Umbilical cord (tissue), 2 donors: ENCODE measurements around the gene CCDC85C. TPM values are rescaled to one million over a fixed set of nuclear protein-coding genes. Genes with fewer than 3 reads are reported as not detected.
A peak's percentile ranks its signal among the peaks of the same experiment; 100 is the strongest.

Experiments
- DNase-seq: peaks from one replicate; pipeline ENCODE4 v3.0.0-alpha.2; 2015; ENCODE audit warnings: low spot score
- total RNA-seq: library from RNA; depleted of rRNA; stranded (reverse); fragments of >200 nt; gene quantifications from one replicate; pipeline ENCODE4 v1.2.3, GENCODE V29; 2014; ENCODE audit warnings: low replicate concordance; ENCODE audit not compliant: insufficient read depth

The CCDC85C gene
- total RNA-seq, 1 donor from 2014 or later = 7.5 TPM

DNA sequence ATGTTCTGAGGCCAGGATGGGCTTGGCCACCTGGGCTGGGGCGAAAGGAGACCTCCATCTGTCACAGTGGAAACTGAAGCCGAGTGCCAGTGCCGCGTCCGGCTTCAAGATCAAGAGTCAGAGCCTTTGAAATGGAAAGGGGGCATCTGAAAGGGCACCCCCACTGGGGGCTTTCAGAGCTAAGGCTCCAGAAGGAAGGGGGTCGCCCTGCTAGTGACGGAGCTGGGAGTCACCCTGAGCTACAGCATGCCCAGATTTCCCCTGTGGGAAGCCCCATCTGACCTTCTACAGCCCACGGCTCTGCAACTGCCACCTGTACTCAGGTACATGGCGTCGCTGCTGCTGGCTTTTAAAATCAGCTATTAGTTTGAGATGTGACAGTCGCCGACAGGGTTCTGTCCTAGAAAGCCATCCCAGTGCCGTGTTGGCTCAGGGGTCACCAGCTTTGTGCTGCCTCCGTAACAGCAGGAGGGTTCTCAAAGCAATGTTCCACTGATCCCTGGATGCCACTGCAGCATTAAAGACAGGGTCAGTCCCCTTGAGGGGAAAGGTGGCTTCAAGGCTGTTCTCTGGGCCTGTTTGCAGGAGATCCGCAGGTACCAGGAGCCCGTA lies 91.3 kb downstream of the CCDC85C start:
- no peak for DNase-seq

DNA sequence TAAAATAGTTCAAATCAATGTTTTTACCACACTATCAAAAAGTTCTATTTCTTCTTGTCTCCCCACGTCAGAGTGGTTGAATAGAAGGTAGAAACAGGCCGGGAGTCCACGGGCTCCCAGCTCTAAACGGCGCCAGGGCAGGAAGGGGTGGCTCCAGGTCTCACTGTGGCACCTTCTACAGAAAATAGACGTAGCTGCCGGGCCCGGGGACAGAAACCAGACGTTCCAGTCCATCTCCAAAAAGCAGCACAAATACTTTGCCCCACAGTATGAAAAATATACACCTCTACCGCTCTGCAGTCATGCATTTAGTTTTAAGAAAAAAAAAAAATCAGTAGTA lies 91.9 kb downstream of the CCDC85C start:
- no peak for DNase-seq

- no peak for DNase-seq
Measured at GRCh38 chr14:99511421-99512109, 92.4 kb downstream of the CCDC85C start.

DNA sequence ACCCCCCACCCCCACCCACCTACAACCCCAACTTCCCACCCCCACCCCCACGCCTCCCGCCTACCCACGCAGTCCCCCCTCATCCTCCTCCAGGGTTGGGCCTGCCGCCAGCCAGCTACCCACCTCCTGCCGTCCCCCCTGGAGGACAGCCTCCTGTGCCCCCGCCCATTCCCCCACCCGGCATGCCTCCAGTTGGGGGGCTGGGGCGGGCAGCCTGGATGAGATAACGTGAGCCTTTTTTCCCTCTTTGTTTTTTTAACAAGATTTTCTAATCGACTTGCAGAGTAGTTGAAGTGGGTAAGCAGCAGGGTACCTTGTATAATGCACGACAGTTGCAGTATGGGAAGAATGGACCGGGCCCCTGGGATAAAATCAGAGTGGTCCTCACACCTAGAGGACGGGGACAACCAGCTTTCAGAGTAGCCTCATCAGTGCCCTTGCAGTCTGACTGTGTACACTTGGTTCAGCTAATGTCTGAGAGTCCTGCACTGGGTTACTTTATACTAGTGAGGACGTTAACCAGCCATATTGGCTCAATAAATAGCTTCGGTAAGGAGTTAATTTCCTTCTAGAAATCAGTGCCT lies 93.4 kb downstream of the CCDC85C start:
- no peak for DNase-seq

GRCh38 chr14:99509871-99510555 lies 94.0 kb downstream of the CCDC85C start:
- DNase-seq = no peak

DNA sequence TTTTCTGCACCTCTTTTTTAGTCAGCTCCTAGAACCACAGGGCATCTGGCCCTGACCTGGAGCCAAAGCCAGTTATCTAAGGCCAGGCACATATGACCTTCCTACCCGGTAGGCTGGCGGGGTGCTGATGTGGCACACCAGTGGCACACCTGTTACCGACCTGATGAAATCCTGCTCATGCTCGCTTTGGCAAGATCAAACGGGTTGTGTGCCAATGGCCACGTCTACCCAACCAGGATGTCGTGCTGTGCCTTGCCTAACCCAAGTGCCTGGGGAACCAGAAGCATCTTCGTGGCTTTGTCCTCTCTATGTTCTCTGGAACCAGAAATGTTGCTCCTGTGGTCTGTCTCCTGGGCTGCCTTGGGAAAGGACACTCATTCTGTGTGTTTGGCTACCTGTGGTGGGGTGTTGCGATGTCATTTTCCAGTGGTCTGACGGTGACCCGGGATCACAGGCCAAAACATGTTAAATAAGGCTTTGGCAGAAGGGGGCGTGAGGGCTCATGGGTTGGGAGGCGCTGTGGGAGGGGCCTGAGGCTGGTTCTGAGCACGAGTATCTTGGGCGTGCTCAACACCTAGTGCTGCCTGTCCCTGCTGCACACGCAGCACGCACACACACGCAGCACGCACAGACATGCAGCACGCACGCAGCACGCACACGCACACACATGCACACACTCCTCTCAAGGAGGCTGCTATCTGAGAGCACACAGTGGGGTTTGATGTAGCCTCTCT lies 94.9 kb downstream of the CCDC85C start:
- no peak for DNase-seq

GRCh38 chr14:99507860-99508640 lies 96.0 kb downstream of the CCDC85C start:
- DNase-seq = no peak

DNA sequence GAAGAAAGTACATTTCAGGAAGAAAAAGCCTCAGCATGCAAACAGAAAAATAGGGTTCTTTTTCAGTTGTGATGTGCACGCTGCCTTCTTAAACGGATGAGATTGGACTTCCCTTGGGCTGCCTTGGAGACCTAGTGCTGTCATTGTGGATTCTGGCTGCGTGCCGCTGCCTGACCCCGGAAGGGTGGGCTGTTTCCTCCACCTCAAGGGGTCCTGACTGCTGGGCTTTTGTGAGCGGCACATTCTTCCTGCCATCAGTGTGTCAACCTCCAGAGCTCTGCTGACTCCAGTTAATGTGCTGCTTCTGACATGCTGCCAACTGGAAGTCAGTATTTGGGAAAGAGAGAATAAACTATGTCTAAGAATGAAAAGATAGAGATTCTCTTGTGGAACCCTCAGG lies 97.7 kb downstream of the CCDC85C start:
- DNase-seq = no peak

DNA sequence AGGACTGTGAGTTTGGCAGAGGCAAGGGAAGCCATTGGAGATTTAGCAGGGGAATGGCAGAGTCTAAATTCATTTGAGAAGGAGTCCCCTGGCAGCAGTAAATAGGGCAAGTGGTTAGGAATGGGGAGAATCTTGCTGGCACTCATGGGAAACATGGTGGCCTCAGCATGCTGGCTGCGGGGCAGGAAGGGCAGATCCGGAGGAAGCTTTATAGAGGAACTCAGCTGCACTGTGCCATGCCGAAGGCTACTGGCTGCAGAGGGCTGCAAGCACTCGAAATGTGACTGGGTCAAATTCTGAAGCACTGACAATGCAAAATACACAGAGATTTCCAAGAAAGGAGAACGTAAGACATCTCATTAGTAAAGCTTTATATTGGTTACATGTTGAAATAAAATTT lies 98.9 kb downstream of the CCDC85C start:
- no peak for DNase-seq

GRCh38 chr14:99503848-99504453 lies 100.1 kb downstream of the CCDC85C start:
- DNase-seq = no peak

DNA sequence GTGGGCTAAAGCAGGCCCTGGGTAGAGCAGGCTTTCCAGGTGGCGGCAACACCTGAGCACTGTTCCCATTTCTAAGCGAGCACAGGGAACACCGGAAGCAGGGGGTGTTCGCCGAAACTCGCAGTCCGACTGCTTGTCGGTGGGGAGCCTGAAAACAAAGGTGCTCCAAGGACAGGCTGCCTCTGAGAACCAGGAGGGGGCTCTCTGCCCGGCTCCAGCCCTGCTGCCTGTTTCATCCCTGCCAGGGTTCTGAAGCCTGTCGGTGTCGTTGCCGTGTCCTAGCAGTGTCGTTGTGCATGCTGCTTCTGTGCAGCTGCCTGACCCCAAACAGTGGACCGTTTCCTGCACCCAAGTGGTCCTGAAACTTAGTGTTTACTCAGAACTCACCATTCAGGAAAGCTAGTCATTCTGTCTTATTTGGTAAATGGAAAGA lies 101.0 kb downstream of the CCDC85C start:
- no peak for DNase-seq

DNA sequence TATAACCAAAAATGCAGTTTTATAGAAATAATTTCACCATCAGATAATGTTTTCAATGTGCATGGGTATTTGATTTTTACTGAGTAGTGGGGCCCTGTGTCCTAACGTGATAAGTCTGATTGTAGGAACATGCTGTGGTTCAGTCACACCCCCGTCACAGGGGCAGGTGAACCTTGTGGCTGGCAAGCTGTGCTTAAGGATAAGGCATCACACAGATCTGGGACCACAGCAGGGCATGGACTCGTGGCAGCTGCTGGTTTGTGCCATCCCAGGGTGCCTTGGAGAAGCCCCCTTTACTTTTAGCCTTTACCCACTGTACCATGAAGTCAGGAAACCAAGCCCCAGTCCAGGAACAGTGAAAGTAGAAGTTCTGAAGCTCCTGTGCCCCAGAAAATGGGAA lies 106.1 kb downstream of the CCDC85C start:
- DNase-seq = no peak

- DNase-seq = no peak
Measured at GRCh38 chr14:99497341-99497740, 106.7 kb downstream of the CCDC85C start.

DNA sequence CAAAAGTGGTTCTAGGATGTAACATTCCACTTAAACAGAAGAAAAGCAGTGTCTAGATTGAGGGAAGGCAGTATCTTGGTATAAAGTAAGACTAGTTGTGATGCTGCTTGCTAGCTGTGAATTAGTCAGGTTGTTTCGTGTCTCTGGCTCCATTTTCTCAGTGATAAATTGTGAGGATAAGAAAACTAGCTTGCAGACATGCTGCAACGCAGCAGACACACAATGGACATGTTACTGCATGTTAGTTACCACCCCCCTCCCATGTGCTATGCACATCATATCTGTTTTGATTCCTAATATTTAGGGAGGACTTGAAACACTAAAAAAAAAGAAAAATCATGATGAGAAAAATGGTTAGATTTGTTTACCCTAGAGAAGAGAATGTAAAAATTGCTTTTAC lies 119.9 kb downstream of the CCDC85C start:
- peak; percentile 12 for DNase-seq

GRCh38 chr14:99481745-99482099 lies 122.3 kb downstream of the CCDC85C start:
- DNase-seq = peak; percentile 56

- peak; percentile 100 for DNase-seq
Measured at GRCh38 chr14:99480917-99481744, 122.9 kb downstream of the CCDC85C start, which contains the start of gene CCNK. TSS of gene CCNK (plus strand) at chr14:99481409. CDS start at chr14:99492678, 11,269 bp downstream.

DNA sequence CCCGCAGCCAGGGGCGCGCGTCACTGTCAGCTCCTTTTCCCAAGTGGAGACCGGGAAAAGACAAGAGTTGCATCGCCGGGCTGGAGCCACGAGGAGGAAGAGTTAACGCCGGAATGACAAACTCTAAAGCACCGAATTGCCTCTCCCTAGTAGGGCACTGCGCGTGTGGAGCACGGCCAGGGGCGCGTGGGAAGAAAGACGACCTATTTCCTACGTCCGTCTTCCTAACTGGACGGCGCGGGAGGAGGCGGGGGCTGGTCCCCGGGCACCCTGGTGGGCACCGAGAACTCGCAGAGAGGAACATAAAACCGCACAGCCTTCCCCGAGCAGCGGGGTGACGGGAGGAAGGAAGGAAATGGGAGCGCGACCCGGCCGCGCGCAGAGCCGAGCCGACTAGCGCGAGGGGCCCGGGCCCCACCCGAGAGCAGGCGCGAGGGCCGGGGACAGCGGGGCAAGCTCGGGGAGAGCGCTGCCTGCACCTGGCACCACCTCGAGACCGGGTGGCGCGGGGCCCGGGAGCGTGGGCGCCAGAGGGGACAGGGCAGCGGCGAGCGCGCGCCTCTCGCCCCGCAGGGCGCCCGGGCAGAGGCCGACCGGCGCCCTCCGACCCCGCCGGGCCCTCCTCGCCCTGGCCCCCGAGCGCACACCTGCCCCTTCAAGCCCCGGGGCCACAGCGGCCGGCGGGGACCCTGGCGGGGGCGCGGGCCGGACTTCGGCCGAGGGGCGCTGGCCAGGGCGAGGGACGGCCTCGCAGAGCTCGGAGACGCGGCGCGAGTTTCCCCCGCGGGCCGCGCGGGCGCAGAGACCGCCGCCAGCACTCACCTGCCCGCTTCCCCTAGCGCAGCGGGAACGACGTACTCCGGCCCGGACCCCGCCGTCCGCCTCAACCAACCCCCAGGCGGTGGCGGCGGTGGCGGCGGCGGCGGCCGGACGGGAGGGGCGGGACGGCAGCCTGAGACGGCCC lies 123.8 kb downstream of the CCDC85C start, which contains the start of gene SETD3:
Gene SETD3, minus strand, starts transcription at position 954 of the 964 bp plus-strand sequence. CDS start 15,054 bp downstream, outside the sequence.
- peak; percentile 56 for DNase-seq

GRCh38 chr14:99479160-99479905 lies 124.7 kb downstream of the CCDC85C start:
- DNase-seq = no peak
